AG04450 (cell line): ENCODE data around the gene ARSB. TPM values are rescaled to one million over a fixed set of nuclear protein-coding genes. Genes with fewer than 3 reads are reported as not detected.

Experiments used
- CTCF ChIA-PET: fragments of 300-600, 350-600 bp; formaldehyde crosslinking; extraction: SDS; loops from one replicate; lab custom pipeline; 2022; ENCODE audit warnings: antibody characterized with exemption, inconsistent platforms; lab: Charles Lee
- POLR2A ChIA-PET: fragments of 350-600 bp; formaldehyde crosslinking; extraction: SDS; loops from one replicate; lab custom pipeline; 2021; ENCODE audit warnings: antibody characterized with exemption, inconsistent platforms; lab: Yijun Ruan, JAX
- DNase-seq: peaks from one replicate; pipeline ENCODE4 v3.0.0-alpha.2; 2011; ENCODE audit warnings: low read depth, low spot score
- H3K27ac ChIP-seq: one replicate; pipeline ENCODE4 v1.5.1; 2012; ENCODE audit warnings: low read depth, low read length, control low read depth
- H3K27me3 ChIP-seq: one replicate; pipeline ENCODE4 v1.6.0; 2012; ENCODE audit warnings: low read length; ENCODE audit not compliant: control insufficient read depth, insufficient read depth
- H3K4me3 ChIP-seq: 2 replicates; pipeline ENCODE4 v1.5.1; 2011; ENCODE audit warnings: mild to moderate bottlenecking, low read depth, low read length, control low read depth
- H3K9me3 ChIP-seq: 2 replicates; pipeline ENCODE4 v1.5.1; 2012; ENCODE audit warnings: low read length; ENCODE audit not compliant: control insufficient read depth, insufficient read depth
- CTCF ChIP-seq: IDR thresholded peaks from 2 replicates; pipeline ENCODE4 v1.5.1; 2011; ENCODE audit warnings: low read depth, low read length, control low read depth, inconsistent platforms
- polyA plus RNA-seq: library from polyadenylated mRNA; depleted of rRNA; stranded (reverse); fragments of >200 nt; gene quantifications from 2 replicates; pipeline ENCODE4 v1.2.3, GENCODE V29; 2011; rRNA removed
- small RNA-seq: library from RNA; depleted of rRNA; stranded (forward); fragments of <200 nt; gene quantifications from one replicate; pipeline ENCODE3, GENCODE V24; 2012; ENCODE audit warnings: low read depth; ENCODE audit not compliant: insufficient read length

The ARSB gene
- polyA plus RNA-seq, 1 experiment, result 21.0 TPM

GRCh38 chr5:78730300-78731094 is 254.6 kb downstream of the ARSB start:
- TF ChIP-seq CTCF, result no peak
- CTCF ChIA-PET, result no interaction called here
- peaks cover 3% of the 10 kb centered on the region; the same call in 1 of the 2 replicates for H3K9me3 ChIP-seq
- no peak overlapping the region for H3K4me3 ChIP-seq
- H3K27me3 ChIP-seq, result no peaks in the 10 kb centered on the region
- no peak overlapping the region for H3K27ac ChIP-seq
- POLR2A ChIA-PET, result no interaction called here
- DNase-seq, result no peak

- Histone ChIP-seq H3K4me3 (no peak overlapping the region), H3K27ac (no peak overlapping the region), H3K27me3 (no peaks in the 10 kb centered on the region), H3K9me3 (no peaks in the 10 kb centered on the region)
- CTCF ChIA-PET, result no interaction called here
- TF ChIP-seq CTCF, result no peak
- POLR2A ChIA-PET, result no interaction called here
- no peak for DNase-seq
Measured at GRCh38 chr5:78727786-78728761, 257.0 kb downstream of the ARSB start.

Small RNAs within 50 kb of the gene (small RNA-seq; reads per million reads assigned to genes)
- gene AC025755.1, result not detected

Other genes with a start within 250 kb of the ARSB start
- gene DMGDH, start 84.4 kb upstream of the ARSB start, polyA plus RNA-seq, result 1.7 and 1.9 TPM in 2 replicates
- gene BHMT2, start 84.5 kb upstream of the ARSB start, polyA plus RNA-seq, result 8.9 and 9.6 TPM in 2 replicates
- gene BHMT, start 126.5 kb upstream of the ARSB start, polyA plus RNA-seq, result not detected in 2 replicates